ENCODE measurements around the gene CAPN15.

DNA sequence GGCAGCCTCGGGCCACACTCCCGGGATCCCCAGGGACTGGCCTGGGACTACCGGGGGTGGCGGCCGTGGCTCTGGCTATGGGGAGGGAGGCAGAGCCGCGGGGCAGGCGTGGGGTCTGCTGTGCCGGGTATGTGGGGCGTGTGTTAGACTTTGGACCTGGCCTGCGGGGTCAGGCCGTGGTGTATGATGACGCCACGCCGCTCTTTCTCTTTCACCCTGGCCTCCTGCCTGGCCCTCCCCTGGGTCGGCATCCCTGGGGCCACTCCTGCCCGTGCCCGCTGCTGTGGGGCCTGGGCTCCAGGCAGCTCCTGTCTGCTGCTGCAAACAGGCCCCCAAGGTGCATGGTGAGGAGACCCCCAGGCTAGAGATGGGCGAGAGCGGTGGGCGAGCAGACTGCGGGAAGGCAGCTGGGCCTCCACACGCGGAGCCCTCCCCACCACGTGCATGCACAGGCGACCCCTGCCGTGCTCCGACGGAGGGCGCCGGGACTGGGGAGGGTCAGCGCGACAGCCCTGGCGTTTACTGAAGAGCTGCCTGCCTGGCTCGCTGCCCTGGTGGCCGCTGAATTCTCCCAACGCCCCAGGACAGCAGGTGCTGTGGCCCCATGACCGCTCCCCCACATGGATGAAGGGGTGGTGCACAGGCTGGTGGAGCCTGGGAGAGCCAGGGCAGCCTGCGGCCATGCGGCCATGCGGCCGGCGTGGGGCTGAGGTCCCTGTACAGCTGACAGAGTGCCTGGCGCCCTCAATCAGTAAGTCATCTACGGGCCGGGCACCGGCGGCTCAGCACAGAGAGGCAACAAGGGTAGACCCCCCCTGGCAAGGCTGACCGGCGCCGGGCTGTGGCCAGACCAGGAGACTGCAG is 16.0 kb downstream of the CAPN15 start:
- TF ChIP-seq CTCF (conservative IDR thresholded peaks at IDR 0.05) (no peak), ZFX (IDR thresholded peaks at IDR 0.05) (no peak)

Measured in C4-2B (cell line).